GM12878 (cell line): ENCODE results near the gene PAXX. TPM values are rescaled to one million over a fixed set of nuclear protein-coding genes. Genes with fewer than 3 reads are reported as not detected.

ENCODE experiments used
- BHLHE40 ChIP-seq, 2 experiments: fragments of 450-650 bp in 1 of 2; IDR thresholded peaks; 2 replicates each; pipeline ENCODE4 v1.6.1; 2011 to 2017; ENCODE audit warnings: low read depth in 2 of 2, borderline replicate concordance in 1 of 2, improper control_type of control experiment in 1 of 2, low read length in 1 of 2, mild to moderate bottlenecking in 1 of 2
- EGR1 ChIP-seq, 2 experiments: IDR thresholded peaks; 1 replicate in 1 of 2; 2 replicates in 1 of 2; pipeline ENCODE4 v1.6.1; 2011 to 2012; ENCODE audit warnings: low read depth in 2 of 2, low read length in 2 of 2, borderline replicate concordance in 1 of 2, mild to moderate bottlenecking in 1 of 2, moderate library complexity in 1 of 2
- GATAD2B ChIP-seq: fragments of 450-650 bp; conservative IDR thresholded peaks from 2 replicates; pipeline ENCODE4 v1.6.1; 2017; ENCODE audit warnings: low read depth, mild to moderate bottlenecking, moderate library complexity
- HDGF ChIP-seq: fragments of 450-650 bp; IDR thresholded peaks from 2 replicates; pipeline ENCODE4 v1.6.1; 2016; ENCODE audit warnings: antibody characterized with exemption
- MYB ChIP-seq: fragments of 150-350 bp; IDR thresholded peaks from 2 replicates; pipeline ENCODE4 v1.6.1; 2014; ENCODE audit warnings: mild to moderate bottlenecking, low read depth, low read length, borderline replicate concordance
- NFYA ChIP-seq: IDR thresholded peaks from 2 replicates; pipeline ENCODE4 v1.6.1; 2011; ENCODE audit warnings: low read depth, mild to moderate bottlenecking, low read length, improper control_type of control experiment, borderline replicate concordance
- NFYB ChIP-seq: IDR thresholded peaks from 2 replicates; pipeline ENCODE4 v1.6.1; 2011; ENCODE audit warnings: low read depth, mild to moderate bottlenecking, low read length, improper control_type of control experiment, moderate library complexity; ENCODE audit not compliant: insufficient read depth
- SMAD1 ChIP-seq: fragments of 450-650 bp; IDR thresholded peaks from 2 replicates; pipeline ENCODE4 v1.6.1; 2018; ENCODE audit warnings: mild to moderate bottlenecking, low read depth; ENCODE audit not compliant: partially characterized antibody
- ZNF384 ChIP-seq: IDR thresholded peaks from 2 replicates; pipeline ENCODE4 v1.6.1; 2012; ENCODE audit warnings: low read depth, mild to moderate bottlenecking, low read length, improper control_type of control experiment, borderline replicate concordance
- polyA plus RNA-seq, 11 experiments: library from polyadenylated mRNA; depleted of rRNA in 4 of 11; unstranded in 6 of 11; stranded (reverse) in 5 of 11; fragments of >200 nt; fragmentation: Nextera tagmentation in 4 of 11; fragmentation: Illumina TruSeq in 1 of 11; extraction: Ambion mirVana in 4 of 11; extraction: Trizol in 1 of 11; gene quantifications; 1 replicate in 1 of 11; 2 replicates in 10 of 11; pipeline versions ENCODE4 v1.2.1 to v1.2.3, GENCODE V29; 2011 to 2016; ENCODE audit warnings: inconsistent platforms in 2 of 11, missing spikeins in 2 of 11, low read depth in 1 of 11
- total RNA-seq, 4 experiments: library from RNA; depleted of rRNA in 3 of 4; stranded (reverse); fragments of >200 nt in 3 of 4; fragmentation: Illumina TruSeq in 1 of 4; extraction: Trizol in 1 of 4; gene quantifications; 2 replicates each; pipeline versions ENCODE4 v1.2.1 to v1.2.3, GENCODE V29; 2013 to 2021
- TF ChIP-seq, protein P1 (sequence below): fragments of 450-650 bp; IDR thresholded peaks from 2 replicates; pipeline ENCODE4 v1.6.1; 2016; ENCODE audit warnings: mild to moderate bottlenecking
- TF ChIP-seq, protein P2 (sequence below): fragments of 450-650 bp; formaldehyde crosslinking; IDR thresholded peaks from 2 replicates; pipeline ENCODE4 v1.4.0; 2022; ENCODE audit warnings: mild to moderate bottlenecking, moderate library complexity
- TF ChIP-seq, protein P3 (sequence below): fragments of 450-650 bp; formaldehyde crosslinking; IDR thresholded peaks from 2 replicates; pipeline ENCODE4 v1.4.0; 2020; ENCODE audit warnings: mild to moderate bottlenecking, moderate library complexity
- TF ChIP-seq, protein P4 (sequence below): fragments of 150-350 bp; IDR thresholded peaks from 2 replicates; pipeline ENCODE4 v1.6.1; 2016; ENCODE audit warnings: low read depth, low read length
- TF ChIP-seq, protein P5 (sequence below): IDR thresholded peaks from 2 replicates; pipeline ENCODE4 v1.6.1; 2011; ENCODE audit warnings: mild to moderate bottlenecking, low read depth, low read length, moderate library complexity; ENCODE audit not compliant: insufficient replicate concordance

Gene PAXX
- total and polyA plus RNA-seq, 10 of the 15 experiments (the other 5 are each of a cell fraction or from before 2014, with no cell fraction given), result 0.18 to 60.6 (median 29.5) TPM

DNA sequence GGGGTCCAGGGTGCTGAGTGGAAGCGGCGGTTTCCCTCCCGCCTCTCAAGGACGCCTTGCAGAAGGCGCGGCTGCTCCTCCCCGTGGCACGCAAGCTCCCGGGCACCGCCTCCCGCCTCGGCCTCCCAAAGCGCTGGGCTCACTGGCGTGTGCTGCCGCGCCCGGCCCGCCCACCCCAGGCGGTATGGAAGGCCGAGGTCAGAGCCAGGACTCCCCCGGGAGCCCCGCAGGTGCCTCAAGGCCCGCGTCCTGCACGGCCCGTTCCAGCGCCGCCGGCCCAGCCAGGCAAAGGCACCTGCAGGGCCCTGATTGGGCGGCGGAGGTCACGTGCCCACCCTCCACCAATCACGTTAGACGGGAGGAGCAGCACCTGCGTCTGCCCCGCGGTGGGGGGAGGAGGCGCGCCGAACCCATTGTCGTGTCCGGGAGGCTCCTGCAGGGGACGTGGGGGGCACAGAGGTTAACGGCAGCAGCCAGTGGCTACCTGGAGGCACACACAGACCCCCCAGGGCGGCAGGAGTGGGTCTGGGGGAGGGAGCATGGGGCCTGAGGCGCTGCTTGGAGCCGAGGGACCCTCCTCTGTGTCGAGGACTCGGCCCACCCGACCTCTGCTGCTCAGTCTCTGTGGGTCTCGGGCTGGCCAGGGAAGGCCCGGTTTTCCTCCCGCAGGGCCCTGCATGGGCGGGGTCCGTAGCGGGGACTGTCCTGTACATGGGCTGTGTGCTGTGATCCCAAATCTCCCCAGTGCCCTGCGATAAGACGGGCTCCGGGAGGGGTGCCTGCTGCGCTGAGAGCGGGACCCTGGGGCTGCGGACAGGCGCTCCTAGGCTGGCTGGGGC is 42.2 kb upstream of the PAXX start (continued):
- TF ChIP-seq EGR1 (IDR thresholded peaks at IDR 0.05; ENCODE audit: borderline replicate concordance in 1 of 2, low read depth in 2 of 2, low read length in 2 of 2), result 0 out of 3 replicates have a peak, but pooled peaks of 1 of the 2 experiments have one; percentile 6
- TF ChIP-seq, protein P1, sequence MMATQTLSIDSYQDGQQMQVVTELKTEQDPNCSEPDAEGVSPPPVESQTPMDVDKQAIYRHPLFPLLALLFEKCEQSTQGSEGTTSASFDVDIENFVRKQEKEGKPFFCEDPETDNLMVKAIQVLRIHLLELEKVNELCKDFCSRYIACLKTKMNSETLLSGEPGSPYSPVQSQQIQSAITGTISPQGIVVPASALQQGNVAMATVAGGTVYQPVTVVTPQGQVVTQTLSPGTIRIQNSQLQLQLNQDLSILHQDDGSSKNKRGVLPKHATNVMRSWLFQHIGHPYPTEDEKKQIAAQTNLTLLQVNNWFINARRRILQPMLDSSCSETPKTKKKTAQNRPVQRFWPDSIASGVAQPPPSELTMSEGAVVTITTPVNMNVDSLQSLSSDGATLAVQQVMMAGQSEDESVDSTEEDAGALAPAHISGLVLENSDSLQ, result no peak
- TF ChIP-seq HDGF, result peak; percentile 78
- TF ChIP-seq GATAD2B, result no peak; the same call in 1 of the 2 replicates
- peak; percentile 74 to 98 for TF ChIP-seq BHLHE40 (IDR thresholded peaks at IDR 0.05; ENCODE audit: borderline replicate concordance in 1 of 2, low read depth in 2 of 2, low read length in 1 of 2)
- no peak for TF ChIP-seq MYB
- peak; percentile 98 for TF ChIP-seq NFYB
- no peak for TF ChIP-seq SMAD1
- TF ChIP-seq ZNF384, result no peak
- TF ChIP-seq, protein P2, sequence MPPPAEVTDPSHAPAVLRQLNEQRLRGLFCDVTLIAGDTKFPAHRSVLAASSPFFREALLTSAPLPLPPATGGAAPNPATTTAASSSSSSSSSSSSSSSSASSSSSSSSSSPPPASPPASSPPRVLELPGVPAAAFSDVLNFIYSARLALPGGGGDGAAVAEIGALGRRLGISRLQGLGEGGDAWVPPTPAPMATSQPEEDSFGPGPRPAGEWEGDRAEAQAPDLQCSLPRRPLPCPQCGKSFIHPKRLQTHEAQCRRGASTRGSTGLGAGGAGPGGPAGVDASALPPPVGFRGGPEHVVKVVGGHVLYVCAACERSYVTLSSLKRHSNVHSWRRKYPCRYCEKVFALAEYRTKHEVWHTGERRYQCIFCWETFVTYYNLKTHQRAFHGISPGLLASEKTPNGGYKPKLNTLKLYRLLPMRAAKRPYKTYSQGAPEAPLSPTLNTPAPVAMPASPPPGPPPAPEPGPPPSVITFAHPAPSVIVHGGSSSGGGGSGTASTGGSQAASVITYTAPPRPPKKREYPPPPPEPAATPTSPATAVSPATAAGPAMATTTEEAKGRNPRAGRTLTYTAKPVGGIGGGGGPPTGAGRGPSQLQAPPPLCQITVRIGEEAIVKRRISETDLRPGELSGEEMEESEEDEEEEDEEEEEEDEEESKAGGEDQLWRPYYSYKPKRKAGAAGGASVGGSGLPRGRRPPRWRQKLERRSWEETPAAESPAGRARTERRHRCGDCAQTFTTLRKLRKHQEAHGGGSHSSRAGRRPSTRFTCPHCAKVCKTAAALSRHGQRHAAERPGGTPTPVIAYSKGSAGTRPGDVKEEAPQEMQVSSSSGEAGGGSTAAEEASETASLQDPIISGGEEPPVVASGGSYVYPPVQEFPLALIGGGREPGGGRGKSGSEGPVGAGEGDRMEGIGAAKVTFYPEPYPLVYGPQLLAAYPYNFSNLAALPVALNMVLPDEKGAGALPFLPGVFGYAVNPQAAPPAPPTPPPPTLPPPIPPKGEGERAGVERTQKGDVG (CRISPR knock-in tag), result peak; percentile 34; the same call in 1 of the 2 replicates
- TF ChIP-seq, protein P3, sequence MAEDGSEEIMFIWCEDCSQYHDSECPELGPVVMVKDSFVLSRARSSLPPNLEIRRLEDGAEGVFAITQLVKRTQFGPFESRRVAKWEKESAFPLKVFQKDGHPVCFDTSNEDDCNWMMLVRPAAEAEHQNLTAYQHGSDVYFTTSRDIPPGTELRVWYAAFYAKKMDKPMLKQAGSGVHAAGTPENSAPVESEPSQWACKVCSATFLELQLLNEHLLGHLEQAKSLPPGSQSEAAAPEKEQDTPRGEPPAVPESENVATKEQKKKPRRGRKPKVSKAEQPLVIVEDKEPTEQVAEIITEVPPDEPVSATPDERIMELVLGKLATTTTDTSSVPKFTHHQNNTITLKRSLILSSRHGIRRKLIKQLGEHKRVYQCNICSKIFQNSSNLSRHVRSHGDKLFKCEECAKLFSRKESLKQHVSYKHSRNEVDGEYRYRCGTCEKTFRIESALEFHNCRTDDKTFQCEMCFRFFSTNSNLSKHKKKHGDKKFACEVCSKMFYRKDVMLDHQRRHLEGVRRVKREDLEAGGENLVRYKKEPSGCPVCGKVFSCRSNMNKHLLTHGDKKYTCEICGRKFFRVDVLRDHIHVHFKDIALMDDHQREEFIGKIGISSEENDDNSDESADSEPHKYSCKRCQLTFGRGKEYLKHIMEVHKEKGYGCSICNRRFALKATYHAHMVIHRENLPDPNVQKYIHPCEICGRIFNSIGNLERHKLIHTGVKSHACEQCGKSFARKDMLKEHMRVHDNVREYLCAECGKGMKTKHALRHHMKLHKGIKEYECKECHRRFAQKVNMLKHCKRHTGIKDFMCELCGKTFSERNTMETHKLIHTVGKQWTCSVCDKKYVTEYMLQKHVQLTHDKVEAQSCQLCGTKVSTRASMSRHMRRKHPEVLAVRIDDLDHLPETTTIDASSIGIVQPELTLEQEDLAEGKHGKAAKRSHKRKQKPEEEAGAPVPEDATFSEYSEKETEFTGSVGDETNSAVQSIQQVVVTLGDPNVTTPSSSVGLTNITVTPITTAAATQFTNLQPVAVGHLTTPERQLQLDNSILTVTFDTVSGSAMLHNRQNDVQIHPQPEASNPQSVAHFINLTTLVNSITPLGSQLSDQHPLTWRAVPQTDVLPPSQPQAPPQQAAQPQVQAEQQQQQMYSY, result no peak
- TF ChIP-seq, protein P4, sequence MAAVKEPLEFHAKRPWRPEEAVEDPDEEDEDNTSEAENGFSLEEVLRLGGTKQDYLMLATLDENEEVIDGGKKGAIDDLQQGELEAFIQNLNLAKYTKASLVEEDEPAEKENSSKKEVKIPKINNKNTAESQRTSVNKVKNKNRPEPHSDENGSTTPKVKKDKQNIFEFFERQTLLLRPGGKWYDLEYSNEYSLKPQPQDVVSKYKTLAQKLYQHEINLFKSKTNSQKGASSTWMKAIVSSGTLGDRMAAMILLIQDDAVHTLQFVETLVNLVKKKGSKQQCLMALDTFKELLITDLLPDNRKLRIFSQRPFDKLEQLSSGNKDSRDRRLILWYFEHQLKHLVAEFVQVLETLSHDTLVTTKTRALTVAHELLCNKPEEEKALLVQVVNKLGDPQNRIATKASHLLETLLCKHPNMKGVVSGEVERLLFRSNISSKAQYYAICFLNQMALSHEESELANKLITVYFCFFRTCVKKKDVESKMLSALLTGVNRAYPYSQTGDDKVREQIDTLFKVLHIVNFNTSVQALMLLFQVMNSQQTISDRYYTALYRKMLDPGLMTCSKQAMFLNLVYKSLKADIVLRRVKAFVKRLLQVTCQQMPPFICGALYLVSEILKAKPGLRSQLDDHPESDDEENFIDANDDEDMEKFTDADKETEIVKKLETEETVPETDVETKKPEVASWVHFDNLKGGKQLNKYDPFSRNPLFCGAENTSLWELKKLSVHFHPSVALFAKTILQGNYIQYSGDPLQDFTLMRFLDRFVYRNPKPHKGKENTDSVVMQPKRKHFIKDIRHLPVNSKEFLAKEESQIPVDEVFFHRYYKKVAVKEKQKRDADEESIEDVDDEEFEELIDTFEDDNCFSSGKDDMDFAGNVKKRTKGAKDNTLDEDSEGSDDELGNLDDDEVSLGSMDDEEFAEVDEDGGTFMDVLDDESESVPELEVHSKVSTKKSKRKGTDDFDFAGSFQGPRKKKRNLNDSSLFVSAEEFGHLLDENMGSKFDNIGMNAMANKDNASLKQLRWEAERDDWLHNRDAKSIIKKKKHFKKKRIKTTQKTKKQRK, result no peak
- no peak for TF ChIP-seq NFYA
- TF ChIP-seq, protein P5, sequence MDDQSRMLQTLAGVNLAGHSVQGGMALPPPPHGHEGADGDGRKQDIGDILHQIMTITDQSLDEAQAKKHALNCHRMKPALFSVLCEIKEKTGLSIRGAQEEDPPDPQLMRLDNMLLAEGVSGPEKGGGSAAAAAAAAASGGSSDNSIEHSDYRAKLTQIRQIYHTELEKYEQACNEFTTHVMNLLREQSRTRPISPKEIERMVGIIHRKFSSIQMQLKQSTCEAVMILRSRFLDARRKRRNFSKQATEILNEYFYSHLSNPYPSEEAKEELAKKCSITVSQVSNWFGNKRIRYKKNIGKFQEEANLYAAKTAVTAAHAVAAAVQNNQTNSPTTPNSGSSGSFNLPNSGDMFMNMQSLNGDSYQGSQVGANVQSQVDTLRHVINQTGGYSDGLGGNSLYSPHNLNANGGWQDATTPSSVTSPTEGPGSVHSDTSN, result no peak
